KOPT-K1 (cell line): ENCODE results near the gene EXOSC1.
"Not testable (repeated sequence)": the region's sequence is repeated elsewhere in the genome, so short reads cannot be mapped to it uniquely, and the experiment has no call there.

Source experiments
- H3K27ac ChIP-seq: fragments of 200-600 bp; sonication (generic); 2 replicates; pipeline ENCODE4 v1.5.1; 2016; ENCODE audit warnings: antibody characterized with exemption, mild to moderate bottlenecking, low read depth, low read length; ENCODE audit not compliant: poor library complexity, severe bottlenecking
- H3K36me3 ChIP-seq: fragments of 200-600 bp; sonication (generic); 2 replicates; pipeline ENCODE4 v1.5.1; 2017; ENCODE audit warnings: antibody characterized with exemption, mild to moderate bottlenecking, low read length, moderate library complexity; ENCODE audit not compliant: insufficient read depth
- H3K9me3 ChIP-seq: fragments of 200-600 bp; sonication (generic); 2 replicates; pipeline ENCODE4 v1.5.1; 2017; ENCODE audit warnings: antibody characterized with exemption, low read length, mild to moderate bottlenecking; ENCODE audit not compliant: insufficient read depth, poor library complexity, severe bottlenecking

EXOSC1 gene

GRCh38 chr10:97406483-97406882, 39.3 kb downstream of the EXOSC1 start:
- H3K27ac ChIP-seq, H3K9me3 ChIP-seq, H3K36me3 ChIP-seq: not testable (repeated sequence)

- Histone ChIP-seq H3K36me3 (no peaks in the 10 kb centered on the region), H3K9me3 (no peaks in the 10 kb centered on the region), H3K27ac (no peak overlapping the region)
Observed at GRCh38 chr10:97406064-97406463, 39.7 kb downstream of the EXOSC1 start.

- H3K36me3 ChIP-seq = no peaks in the 10 kb centered on the region
Observed at GRCh38 chr10:97404044-97404443, 41.8 kb downstream of the EXOSC1 start.

GRCh38 chr10:97401455-97401919, 44.3 kb downstream of the EXOSC1 start:
- H3K27ac ChIP-seq = peak overlapping the region; percentile 30
- no peaks in the 10 kb centered on the region for H3K9me3 ChIP-seq
- peaks cover 11% of the 10 kb centered on the region; the same call in 1 of the 2 replicates for H3K36me3 ChIP-seq

More at GRCh38 chr10:97404044-97404443, 41.8 kb downstream of the EXOSC1 start:
- Histone ChIP-seq H3K27ac (no peak overlapping the region), H3K9me3 (no peaks in the 10 kb centered on the region)

GRCh38 chr10:97400665-97401454, 44.9 kb downstream of the EXOSC1 start, which contains the start of gene RRP12:
Gene RRP12 (minus strand): TSS chr10:97401340. CDS start chr10:97401231, 109 bp downstream.
- H3K27ac ChIP-seq = peak within 1 kb of the TSS; percentile 30

GRCh38 chr10:97399843-97400545, 45.8 kb downstream of the EXOSC1 start:
- H3K36me3 ChIP-seq = peaks cover 26% of the 10 kb centered on the region
- no peaks in the 10 kb centered on the region for H3K9me3 ChIP-seq
- peak overlapping the region; percentile 30 for H3K27ac ChIP-seq

More at GRCh38 chr10:97400665-97401454, 44.9 kb downstream of the EXOSC1 start, which contains the start of gene RRP12:
- Histone ChIP-seq H3K36me3 (peaks cover 18% of the 10 kb centered on the region; the same call in 1 of the 2 replicates), H3K9me3 (no peaks in the 10 kb centered on the region)

GRCh38 chr10:97396056-97396455, 49.8 kb downstream of the EXOSC1 start:
- Histone ChIP-seq H3K27ac (no peak overlapping the region), H3K36me3 (peaks cover 55% of the 10 kb centered on the region), H3K9me3 (no peaks in the 10 kb centered on the region)

- H3K36me3 ChIP-seq = peaks cover 84% of the 10 kb centered on the region
- no peaks in the 10 kb centered on the region for H3K9me3 ChIP-seq
- no peak overlapping the region for H3K27ac ChIP-seq
Observed at GRCh38 chr10:97393034-97393573, 52.7 kb downstream of the EXOSC1 start.

- Histone ChIP-seq H3K27ac (no peak overlapping the region), H3K36me3 (peaks cover 88% of the 10 kb centered on the region), H3K9me3 (no peaks in the 10 kb centered on the region)
Observed at GRCh38 chr10:97390091-97390490, 55.7 kb downstream of the EXOSC1 start.

GRCh38 chr10:97388152-97388551, 57.7 kb downstream of the EXOSC1 start:
- no peak overlapping the region for H3K27ac ChIP-seq
- peaks cover 93% of the 10 kb centered on the region for H3K36me3 ChIP-seq
- H3K9me3 ChIP-seq = no peaks in the 10 kb centered on the region
